Dermis microvascular lymphatic vessel endothelial cell (primary cell): ENCODE results near the gene KLK7. TPM values are rescaled to one million over a fixed set of nuclear protein-coding genes. Genes with fewer than 3 reads are reported as not detected.

Experiments used
- DNase-seq, 2 donors: peaks; one replicate each; pipeline versions ENCODE4 v3.0.0 to v3.0.0-alpha.2; 2010; ENCODE audit warnings: low read depth in 2 of 2
- total RNA-seq: library from RNA; depleted of rRNA; stranded (reverse); fragments of >200 nt; gene quantifications from 2 replicates; pipeline ENCODE4 v1.2.1, GENCODE V29; 2014

KLK7 gene
- total RNA-seq, 1 donor from 2014 or later = not detected

DNA sequence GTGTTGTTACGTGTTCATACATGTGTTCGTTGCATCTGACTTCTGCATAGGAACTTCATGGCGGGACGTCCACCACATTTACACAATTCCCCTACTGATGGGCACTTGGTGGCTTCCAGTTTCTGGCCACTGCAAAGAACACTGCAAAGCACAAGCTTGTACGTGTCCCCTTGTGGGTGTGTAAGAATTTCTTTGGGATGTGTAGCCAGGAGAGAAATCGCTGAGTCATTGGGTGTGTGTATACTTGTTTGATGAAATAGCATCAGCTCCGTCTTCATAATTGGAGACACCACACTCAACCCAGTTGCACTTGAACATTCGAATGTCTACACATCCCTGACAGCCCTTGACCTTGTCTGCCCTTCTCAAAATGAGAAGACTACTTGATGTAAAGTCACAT, 50.1 kb downstream of the KLK7 start:
- DNase-seq = no peak

DNA sequence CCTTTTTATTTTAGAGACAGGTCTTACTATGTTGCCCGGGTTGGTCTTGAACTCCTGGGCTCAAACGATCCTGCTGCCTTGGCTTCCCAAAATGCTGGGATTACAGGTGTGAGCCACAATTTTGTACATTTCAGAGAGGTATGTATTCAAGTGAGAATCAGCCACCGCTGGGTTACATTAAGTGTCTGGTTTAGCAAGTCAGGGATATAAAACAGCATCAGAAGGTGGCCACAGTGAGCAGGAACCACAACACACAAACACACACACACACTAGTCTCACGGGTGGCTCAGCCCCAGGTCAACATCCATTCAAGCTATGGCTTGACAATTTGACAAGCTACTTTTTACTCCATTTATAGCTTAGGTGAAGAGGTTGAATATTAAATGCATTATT, 51.0 kb downstream of the KLK7 start:
- DNase-seq = no peak

DNA sequence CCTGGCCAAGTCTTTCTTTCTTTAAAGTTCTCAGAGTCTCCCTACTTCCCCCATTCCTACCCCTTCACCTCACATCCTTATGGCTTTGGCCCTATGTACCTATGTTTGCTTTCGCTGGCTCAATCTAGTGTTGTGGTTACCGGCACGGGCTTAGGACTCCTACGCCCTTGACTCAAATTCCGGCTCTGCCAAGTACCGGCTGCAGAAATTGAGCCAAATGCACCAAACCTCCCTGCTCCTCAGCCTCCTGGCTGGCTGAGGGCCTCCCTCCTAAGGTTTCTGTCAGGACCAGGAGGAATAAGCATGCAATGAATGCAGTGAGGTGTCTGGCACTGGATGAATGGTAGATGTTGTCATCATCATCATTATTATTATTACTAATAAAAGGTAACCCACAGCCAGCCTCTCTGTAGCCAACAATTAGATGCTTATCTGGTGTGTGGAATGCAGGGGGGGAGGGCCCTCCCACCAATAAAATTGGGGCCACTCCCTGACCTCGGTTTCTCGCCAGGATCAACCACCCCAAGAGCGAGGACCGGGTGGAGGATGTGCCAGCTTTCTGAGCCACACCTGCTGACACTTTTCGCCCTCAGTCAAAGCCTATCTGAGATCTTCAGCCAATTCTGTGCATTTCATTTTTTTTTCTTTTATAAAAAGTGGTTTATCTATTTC, 51.6 kb downstream of the KLK7 start:
- DNase-seq = no peak

- DNase-seq = no peak
Measured at GRCh38 chr19:50931023-50931422, 52.7 kb downstream of the KLK7 start.

DNA sequence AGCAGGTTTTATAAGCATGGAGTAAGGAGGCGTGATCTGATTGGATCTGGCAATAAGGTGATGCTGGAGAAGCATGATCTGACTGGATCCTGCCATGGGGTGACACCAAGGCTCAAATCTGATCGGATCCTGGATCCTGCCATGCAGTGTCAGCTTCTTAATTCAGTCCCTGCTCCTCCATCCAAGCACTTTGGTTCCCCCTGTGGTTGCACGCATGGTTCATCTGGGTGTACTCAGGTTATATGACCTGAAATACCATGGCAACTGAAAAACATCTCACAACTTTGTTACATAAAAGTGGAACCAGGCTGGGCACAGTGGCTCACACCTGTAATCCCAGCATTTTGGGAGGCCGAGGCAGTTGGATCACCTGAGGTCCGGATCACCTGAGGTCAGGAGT, 54.9 kb downstream of the KLK7 start:
- no peak for DNase-seq

Other genes with a start within 250 kb of the KLK7 start
- not detected in 2 replicates for gene GPR32, start 213.5 kb downstream of the KLK7 start, total RNA-seq
- gene ACP4, start 193.5 kb downstream of the KLK7 start, total RNA-seq = not detected in 2 replicates
- gene KLK1, start 160.1 kb downstream of the KLK7 start, total RNA-seq = not detected in 2 replicates
- not detected in 2 replicates for gene KLK15, start 150.3 kb downstream of the KLK7 start, total RNA-seq
- gene KLK3, start 129.0 kb downstream of the KLK7 start, total RNA-seq = not detected in 2 replicates
- gene KLK2, start 110.5 kb downstream of the KLK7 start, total RNA-seq = not detected in 2 replicates
- not detected in 2 replicates for gene KLK4, start 72.5 kb downstream of the KLK7 start, total RNA-seq
- not detected in 2 replicates for gene KLK5, start 30.9 kb downstream of the KLK7 start, total RNA-seq
- not detected in 2 replicates for gene KLK6, start 14.3 kb downstream of the KLK7 start, total RNA-seq
- gene KLK8, start 17.7 kb upstream of the KLK7 start, total RNA-seq = not detected in 2 replicates
- gene KLK10, start 35.8 kb upstream of the KLK7 start, total RNA-seq = 0.13 TPM in 1 of 2 replicates, not detected in the other
- not detected in 2 replicates for gene KLK11, start 42.7 kb upstream of the KLK7 start, total RNA-seq
- gene KLK12, start 51.1 kb upstream of the KLK7 start, total RNA-seq = not detected in 2 replicates
- gene KLK13, start 81.2 kb upstream of the KLK7 start, total RNA-seq = not detected in 2 replicates
- not detected in 2 replicates for gene KLK14, start 99.0 kb upstream of the KLK7 start, total RNA-seq
- 4.0 and 5.4 TPM in 2 replicates for gene CTU1, start 124.5 kb upstream of the KLK7 start, total RNA-seq
- gene SIGLEC9, start 141.0 kb upstream of the KLK7 start, total RNA-seq = 0.26 and 0.38 TPM in 2 replicates
- under 0.01 TPM in 1 of 2 replicates, not detected in the other for gene SIGLEC7, start 158.4 kb upstream of the KLK7 start, total RNA-seq
- under 0.01 TPM in 1 of 2 replicates, not detected in the other for gene CD33, start 241.2 kb upstream of the KLK7 start, total RNA-seq